Stimulated activated CD4-positive, alpha-beta T cell treated with anti-CD3 and anti-CD28 coated beads, TNF-alpha, amount 100 ng/mL, for 4 hours (primary cell): ENCODE data around the gene RELN.

Experiments
- DNase-seq, 3 experiments: peaks; one replicate each; pipeline ENCODE4 v3.0.0-alpha.2; 2020; ENCODE audit warnings: low read depth in 3 of 3

Gene RELN

DNA sequence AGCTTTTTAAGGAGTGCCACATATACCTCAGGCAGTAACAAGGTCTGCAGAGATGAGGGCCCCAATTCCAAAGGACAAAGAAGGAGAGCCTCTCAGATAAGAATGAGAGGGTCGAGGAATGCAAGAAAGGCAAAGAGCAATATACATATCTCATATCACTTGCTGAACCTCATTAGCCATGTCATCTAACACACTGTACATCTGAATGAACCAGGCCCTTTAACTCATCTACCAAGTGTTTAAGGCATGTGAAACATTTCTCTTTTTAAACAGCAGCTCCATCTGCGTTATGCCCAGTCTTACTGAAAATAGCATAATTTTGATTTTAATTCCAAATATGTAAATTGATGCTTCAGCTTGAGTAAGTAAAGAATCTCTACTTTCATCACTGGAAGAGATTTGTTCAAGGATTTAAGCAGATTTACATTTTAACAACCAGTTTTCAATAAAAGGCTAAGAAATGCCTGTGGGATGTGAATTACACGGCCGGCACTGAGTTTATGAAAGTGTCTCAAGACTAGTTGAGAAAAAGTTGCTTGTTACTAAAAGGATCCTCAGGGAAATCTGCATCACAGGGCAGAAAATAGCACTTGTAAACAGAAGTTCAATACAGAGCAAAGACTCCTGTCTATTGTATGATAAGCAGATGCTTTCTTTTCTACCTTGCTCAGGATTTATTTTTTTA lies 419.7 kb downstream of the RELN start:
- no peak for DNase-seq

- DNase-seq = no peak
Observed at GRCh38 chr7:103564416-103564815, 425.0 kb downstream of the RELN start.

- no peak for DNase-seq
Observed at GRCh38 chr7:103560136-103560535, 429.3 kb downstream of the RELN start.

GRCh38 chr7:103551016-103551415 lies 438.4 kb downstream of the RELN start:
- no peak for DNase-seq

DNA sequence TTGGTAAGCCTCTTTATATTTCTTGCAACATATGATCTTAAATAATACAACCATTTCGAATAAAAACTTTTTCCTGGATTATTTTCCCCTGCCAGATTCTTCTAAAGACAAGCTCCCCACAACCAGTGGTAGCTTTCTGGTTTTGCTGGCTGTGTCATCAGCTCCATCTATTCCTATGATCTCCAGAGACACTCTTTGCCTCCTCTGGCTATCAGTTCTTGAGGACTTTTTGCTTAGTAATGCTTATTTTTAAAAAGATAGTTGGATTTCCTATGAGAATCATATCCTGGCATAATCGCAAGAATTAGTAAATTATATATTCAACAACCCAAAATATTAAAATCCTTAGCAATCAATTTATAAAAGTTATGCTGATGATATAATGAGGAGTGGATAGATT lies 439.7 kb downstream of the RELN start:
- DNase-seq = no peak

DNA sequence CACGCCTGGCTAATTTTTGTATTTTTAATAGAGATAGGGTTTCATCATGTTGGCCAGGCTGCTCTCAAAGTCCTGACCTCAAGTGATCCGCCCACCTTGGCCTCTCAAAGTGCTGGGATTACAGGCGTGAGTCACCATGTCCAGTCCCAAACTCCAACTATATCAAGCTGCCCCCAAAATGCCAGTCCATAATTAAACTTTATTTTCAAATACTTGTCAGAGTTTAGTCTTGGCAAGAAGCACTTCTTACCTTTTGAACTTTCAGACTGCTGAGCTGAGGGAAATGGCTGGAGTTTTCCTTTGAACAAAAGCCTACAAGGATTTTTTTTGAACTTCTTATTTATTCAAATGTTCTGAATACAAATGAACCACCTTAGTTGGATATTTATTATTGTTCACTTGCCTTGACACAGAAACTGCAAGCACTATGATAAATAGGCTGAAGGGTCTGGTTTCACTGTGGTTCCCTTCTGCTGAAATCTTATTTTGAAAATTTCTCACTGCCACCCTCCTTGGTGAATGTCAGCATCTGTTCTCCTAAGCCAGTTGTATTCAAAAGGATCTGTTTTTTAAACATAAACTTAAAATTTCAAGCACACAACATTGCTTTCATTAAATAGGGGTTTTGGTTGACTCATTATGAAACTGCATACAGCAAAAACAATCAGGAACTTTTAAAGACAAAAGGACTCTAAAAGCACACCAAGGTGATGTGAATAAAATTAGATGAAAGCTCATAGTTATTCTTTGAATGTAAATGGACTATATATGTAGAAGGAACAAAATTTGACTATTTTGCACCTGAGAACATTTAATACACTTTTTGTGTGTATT lies 441.8 kb downstream of the RELN start:
- no peak for DNase-seq

DNA sequence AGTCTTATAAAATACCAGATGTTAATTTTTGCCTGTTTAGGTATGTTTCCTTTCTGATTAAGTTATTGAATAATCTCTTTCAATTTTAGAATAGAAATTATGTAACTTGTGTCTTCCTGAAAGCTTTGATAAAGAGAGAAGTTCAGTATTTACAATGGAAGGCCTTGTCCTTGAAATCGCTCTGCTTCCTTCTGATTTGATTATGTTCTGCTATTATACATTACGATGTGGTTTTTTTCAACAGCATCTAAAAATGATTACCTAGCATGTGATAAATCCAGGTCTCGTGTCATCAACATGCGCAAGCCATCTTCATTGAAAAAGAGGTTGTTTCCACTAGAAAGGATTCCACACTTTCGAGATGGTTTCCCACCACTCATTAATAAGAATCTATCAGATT lies 447.0 kb downstream of the RELN start:
- no peak for DNase-seq

DNA sequence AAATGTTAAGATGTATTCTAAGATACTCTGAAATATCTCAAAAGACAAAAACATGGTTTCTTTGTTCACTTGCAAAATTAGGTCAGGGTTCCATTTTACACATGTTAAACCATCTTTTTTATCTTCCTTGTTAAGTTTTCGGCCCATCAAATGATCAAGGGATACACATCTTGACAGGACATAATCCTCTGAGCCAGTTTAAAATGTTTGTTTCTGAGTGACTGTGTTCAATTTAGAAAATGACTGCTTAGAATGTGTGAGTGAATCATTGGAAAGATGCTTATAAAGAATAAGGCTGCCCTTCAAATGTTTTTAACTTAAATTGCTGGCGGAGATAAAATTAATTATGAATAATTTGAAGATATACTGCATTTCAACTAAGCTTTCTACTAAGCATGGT lies 447.5 kb downstream of the RELN start:
- DNase-seq = no peak

DNA sequence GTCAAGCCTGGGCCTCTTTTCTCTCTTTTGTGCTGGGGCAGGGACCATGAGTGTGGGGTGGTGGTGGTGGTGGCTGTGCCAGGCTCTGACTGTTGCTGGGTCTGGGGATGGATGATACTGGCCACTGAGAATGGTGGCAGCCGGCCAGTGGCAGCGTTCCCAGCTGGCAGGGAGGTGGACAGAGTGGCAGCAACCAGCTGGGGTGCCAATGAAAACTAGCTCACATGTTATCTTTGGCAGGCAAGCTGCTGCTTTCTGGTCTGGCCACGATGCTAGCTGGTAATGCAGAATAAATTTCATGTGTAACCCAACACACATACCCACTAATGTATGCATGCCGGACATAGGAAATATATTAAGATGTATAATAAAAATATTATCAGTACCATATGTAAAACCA lies 448.4 kb downstream of the RELN start:
- no peak for DNase-seq

GRCh38 chr7:103540338-103540737 lies 449.1 kb downstream of the RELN start:
- DNase-seq = no peak

DNA sequence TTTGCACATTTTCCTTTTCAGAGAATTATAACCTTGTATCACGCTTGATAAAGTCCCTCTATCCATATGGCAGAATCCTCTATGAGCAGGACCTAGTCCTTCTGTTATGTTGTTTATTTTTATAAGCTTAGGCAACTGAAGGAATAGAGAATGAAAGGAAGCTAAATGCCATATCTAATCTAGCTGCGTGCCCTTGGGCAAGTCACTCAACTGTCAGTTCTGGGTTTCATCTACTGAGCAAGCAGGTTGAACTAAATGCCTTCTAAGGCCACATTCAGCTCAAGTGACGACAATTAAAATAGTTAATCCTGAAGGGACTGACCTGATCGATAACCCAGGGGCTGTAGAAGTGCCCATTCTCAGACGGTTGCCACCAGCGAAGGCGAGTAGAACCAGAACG lies 449.6 kb downstream of the RELN start:
- DNase-seq = no peak

GRCh38 chr7:103538964-103539709 lies 450.3 kb downstream of the RELN start:
- DNase-seq = no peak

DNA sequence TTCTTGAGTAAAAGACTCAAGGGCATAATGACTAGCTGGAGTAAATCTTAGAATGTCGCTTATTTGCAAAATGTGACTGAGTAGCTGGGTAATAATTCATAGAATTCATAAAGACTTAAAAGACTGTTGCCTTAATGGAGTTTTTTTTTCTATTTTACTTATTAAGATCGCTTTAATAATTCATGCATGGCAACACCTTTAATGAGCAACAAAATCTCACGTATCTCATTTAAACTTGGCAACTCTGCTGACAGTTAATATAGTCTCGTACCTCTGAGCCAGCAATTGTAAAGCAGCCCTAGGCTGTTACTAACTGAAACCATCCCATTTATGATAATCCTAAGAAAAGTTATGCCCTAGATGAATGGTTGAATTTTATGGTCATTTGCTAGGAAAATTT lies 455.7 kb downstream of the RELN start:
- no peak for DNase-seq

DNA sequence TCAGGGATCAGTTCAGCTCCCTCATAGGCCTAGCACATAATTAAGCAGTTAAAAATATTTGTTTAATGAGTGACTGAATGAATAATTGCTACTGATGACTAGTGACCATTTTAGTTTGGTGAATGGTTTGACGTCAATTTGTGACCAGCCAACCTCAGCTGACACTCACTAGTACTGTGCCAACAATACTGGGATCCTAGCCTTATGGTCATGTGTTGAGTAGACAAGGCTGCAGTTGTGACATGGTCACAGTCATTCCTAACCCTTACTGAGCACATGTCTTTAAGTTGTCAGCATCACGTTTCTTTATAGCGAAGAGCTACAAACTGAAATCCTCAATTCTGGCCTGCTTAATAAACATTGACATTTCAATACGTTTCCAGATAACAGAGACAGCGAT lies 456.5 kb downstream of the RELN start:
- no peak for DNase-seq

GRCh38 chr7:103528152-103528551 lies 461.3 kb downstream of the RELN start:
- no peak for DNase-seq

DNA sequence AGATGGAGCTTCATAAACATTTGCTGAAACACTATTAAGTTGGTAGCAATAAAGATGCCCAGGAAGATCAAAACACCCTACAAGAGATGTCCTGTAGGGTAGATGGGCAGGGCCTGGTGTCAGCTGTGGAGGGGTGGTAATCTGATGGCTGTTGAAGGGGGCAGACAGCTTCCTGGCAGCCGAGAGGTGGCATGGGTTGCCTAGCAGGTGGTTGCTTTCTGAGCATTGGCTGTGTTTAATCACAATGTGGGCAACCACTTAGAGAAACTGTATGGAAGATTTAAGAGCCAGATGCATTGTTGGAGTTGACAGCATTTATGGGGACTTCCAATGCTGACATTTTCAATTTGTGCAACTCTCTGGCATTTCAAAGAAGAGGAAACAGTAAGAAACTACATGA lies 463.5 kb downstream of the RELN start:
- no peak for DNase-seq

DNA sequence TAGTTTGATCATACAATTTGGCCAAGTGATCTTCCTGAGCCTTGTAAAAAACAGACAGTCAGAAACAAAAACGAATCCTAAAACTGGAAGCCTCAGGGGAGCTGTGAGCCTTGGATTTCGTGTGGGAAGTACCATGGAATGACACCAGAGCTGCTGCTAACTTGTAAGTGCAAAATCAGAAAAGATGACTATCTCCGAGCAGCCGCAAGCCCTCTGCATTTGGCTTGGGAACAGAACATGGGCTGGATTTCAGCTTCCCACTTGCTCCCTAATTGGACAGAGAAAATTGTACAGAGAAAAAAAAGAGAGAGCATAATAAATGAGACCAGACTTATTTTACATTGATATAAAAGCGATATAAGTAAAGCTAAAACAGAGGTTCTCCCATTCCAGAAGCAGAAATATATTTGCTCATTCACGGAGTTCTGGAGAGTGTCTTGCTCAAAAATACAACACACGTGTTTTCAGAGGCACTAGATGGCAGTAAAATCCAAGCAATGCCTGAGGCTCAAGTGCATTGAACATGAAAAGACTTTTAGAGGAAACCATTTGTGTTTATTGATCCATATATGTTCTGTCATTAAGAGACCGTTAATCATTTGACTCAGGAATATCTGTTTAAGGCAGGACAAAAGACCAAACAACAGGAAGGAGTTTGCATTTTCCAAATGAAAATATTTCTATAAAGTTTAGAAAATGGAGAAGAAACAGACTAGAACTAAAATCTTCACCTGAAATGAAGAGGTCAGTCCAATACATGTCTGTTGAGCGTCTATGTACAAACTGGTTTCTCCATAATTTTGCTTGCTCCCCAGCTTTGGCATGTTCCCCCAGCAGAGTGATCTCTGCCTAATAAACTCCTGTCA lies 465.2 kb downstream of the RELN start:
- DNase-seq = no peak

- no peak for DNase-seq
Observed at GRCh38 chr7:103521937-103522336, 467.5 kb downstream of the RELN start.

GRCh38 chr7:103504505-103505135 lies 484.8 kb downstream of the RELN start:
- DNase-seq = no peak

GRCh38 chr7:103501206-103501605 lies 488.3 kb downstream of the RELN start:
- DNase-seq = no peak

DNA sequence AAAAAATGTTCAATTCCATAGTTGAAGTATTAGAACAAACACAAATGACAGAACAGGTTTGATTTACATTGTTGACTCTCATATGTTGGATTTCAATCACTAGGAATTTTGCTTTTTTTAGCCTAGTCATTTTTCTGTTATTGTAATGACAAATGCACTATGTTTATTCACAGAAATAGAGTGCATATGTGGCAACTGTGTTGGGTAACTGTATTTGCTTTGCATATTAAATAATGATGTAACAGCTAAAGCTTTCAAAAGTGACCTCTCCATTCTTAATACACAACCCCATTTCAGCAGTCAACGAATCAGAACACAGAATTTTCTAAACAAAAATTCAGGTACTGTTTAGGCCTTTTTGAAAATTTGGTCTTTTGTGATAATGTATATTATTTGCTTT lies 489.5 kb downstream of the RELN start:
- no peak for DNase-seq
